NCI-H345 treated with DMSO at 0.1 percent for 48 hours (cell line): ENCODE data around the gene KCNH3.

Experiments used
- DNase-seq: peaks from one replicate; lab custom pipeline; 2025; ENCODE audit not compliant: unreplicated experiment; lab: John Stamatoyannopoulos, UW

KCNH3 gene

GRCh38 chr12:49559011-49559675 is 20.3 kb downstream of the KCNH3 start:
- no peak for DNase-seq

DNA sequence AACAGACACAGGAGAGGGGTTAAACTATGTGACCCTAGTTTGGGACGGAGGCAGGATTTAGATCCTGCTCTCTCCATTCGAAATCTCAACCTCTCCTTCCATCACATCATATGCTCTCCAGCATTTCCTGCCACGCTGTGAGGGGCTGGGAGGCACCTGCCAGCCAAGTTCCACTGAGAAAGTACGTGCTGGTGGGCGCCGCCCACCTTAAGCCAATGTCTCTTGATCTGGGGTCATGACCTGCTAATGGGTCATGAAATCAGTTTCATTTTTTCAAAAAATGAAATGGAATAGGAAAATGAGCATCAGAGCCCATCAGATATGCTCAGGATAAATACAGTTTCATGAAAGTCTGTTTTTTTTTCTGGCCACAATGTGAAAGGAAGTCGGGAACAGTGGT is 21.9 kb downstream of the KCNH3 start:
- no peak for DNase-seq

DNA sequence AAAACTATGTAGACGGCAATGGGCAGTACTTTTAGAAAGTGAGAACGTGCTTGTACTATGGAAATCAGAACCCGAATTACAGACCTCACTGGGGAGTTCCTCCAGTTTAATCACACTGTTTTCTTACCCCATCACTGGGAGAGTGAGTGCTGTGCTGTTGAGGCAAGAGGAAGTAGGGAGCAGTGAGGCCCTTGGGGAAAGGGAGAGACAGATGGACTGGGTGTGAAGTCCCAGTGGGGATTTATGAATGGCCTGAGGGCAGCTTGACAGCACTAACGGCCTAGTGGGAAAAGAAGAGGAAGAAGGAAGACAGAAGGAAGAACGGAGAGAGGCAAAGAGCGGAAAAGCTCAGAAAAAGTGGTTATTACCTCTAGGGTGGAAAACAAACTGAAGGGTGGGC is 23.4 kb downstream of the KCNH3 start:
- no peak for DNase-seq

GRCh38 chr12:49562831-49563230 is 24.0 kb downstream of the KCNH3 start:
- DNase-seq: no peak

DNA sequence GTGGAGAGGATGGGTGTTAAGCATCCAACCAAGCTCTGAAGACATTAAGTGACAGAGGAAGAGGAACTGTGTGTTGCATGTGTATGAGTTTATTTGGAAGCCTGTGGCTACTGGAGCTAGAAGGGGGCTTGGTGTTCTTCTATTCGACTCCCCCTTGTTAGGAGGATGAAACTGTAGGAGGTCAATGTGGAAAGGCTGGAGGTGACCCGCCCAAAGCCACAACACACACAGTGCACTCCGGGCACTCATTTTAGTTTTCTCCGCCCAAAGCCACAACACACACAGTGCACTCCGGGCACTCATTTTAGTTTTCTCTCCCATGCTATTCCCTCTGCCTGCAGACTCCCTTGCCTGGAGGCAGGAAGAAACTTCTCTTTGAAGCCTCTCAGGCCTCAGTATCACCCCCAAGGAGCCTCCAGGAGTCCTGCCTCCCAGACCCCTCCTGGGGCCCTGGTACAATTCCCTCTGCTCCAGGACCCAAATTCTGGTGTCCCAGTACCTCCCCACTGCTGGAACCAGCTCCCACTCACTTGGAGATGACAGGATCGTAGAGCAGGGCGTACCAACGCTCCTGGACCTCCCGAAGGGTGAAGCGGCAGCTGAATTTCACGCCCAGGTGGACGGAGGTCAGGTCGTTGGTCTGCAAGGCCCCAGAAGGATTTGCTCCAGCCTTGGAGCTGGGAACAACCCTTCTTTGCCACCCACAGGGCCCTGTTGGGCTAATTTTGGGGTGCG is 25.3 kb downstream of the KCNH3 start:
- DNase-seq: no peak

DNA sequence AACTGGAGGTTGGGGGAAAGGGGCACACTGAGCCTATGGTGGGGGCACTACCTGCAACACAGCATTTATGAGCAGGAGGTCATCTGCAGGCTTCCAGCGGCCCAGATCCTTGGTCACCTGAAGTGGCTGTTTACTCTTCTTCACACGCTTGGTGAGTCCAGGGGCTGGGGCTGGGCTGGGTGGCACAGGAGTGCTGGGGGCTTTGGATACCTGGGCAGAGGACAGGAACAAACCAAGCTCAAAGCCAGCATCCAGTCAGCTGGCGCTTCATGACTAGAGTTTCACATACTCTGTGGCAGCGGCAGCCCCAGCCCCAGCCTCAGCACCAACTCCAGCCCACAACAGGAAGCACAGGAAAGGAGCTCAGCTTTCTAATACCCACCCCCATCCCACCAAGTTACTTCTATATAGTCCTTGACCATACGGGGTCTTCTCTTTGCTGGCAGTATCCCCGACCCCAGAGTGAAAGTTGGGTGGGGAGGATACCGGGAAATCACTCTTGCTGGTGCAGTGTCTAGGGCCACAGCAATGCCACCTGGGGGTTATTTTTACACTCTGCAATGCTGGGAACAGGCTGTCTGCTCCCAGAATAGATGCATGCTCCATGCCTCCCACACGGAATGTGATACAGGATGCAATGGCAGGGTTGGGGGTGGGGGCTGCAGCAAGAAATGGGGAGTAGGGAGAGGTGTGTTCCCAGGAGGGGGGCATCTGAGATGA is 26.0 kb downstream of the KCNH3 start:
- no peak for DNase-seq

- no peak for DNase-seq
Measured at GRCh38 chr12:49565406-49566265, 26.8 kb downstream of the KCNH3 start.

GRCh38 chr12:49566361-49566760 is 27.5 kb downstream of the KCNH3 start:
- DNase-seq: no peak

- no peak for DNase-seq
Measured at GRCh38 chr12:49567302-49567610, 28.4 kb downstream of the KCNH3 start.

GRCh38 chr12:49567611-49568441 is 29.0 kb downstream of the KCNH3 start, which contains the start of gene MCRS1:
MCRS1 (minus strand) TSS chr12:49568142; CDS start chr12:49566731, 1,411 bp downstream.
- DNase-seq: peak; percentile 12

DNA sequence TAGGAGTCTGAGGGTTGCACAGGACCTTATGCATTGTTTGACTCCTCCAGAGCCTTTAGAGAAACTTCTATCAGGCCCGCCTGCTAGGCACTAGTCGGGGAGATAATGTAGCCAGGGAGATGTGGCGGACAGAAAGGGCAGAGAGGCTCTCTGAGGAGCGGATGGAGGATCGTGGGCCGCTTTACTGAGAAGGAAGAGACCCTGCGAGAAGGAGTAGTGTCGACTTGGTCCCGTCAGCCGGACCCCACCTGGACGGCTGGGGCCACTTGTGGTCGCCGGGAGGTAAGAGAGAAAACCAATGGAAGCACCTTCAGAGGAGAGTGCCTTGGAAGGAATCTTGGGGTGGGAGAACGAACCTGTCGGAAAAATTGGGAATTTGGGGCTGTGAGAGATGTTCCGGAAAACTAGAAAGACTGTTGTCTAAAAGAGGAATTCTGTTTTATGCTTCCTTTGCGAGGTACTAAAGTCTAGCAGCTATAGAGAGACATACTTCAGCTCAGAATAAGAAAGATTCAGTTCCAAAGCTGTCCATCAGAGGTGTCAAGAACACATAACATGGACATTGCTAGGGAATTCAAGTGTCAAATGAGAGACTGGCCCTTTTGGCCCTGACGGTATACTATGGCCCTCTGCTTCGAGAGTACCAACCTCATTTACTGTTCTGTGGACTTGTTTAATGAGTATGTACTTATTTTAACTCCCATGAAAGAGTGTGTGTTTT is 29.8 kb downstream of the KCNH3 start:
- DNase-seq: no peak

DNA sequence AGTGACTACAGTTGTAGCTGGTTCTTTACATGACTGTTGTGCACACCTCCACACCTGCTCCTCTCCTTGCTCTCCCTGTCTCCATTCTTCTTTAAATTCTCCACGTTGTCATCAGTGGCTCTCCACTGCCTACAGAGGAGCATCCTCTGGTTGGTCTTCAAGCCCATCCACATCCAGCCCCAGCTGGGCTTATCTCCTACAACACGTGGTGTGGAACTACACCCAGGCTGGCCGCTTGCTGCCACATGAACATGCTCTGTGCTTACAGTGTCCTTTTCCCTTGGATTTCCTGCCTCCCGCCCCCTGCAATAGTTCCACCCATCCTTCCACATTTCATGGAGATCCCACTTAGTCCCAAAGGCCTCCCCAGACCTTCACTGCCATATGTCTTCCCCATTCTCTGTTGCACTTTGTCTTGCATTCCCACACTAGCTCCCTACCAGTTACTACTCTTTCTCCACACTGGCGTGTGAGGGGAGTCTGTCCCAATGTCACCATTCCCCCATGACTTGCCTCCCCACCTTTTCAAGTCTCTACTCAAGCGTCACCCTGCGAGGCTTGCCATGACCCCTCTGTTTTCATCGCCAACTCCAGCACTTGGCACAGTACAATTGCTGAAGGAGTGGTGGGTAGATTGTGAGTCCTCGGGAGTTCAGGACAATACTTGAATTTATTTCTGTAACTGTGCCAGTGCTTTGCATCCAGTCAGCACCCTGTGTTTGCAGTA is 38.9 kb downstream of the KCNH3 start:
- DNase-seq: no peak

GRCh38 chr12:49578471-49579112 is 39.8 kb downstream of the KCNH3 start:
- DNase-seq: no peak

DNA sequence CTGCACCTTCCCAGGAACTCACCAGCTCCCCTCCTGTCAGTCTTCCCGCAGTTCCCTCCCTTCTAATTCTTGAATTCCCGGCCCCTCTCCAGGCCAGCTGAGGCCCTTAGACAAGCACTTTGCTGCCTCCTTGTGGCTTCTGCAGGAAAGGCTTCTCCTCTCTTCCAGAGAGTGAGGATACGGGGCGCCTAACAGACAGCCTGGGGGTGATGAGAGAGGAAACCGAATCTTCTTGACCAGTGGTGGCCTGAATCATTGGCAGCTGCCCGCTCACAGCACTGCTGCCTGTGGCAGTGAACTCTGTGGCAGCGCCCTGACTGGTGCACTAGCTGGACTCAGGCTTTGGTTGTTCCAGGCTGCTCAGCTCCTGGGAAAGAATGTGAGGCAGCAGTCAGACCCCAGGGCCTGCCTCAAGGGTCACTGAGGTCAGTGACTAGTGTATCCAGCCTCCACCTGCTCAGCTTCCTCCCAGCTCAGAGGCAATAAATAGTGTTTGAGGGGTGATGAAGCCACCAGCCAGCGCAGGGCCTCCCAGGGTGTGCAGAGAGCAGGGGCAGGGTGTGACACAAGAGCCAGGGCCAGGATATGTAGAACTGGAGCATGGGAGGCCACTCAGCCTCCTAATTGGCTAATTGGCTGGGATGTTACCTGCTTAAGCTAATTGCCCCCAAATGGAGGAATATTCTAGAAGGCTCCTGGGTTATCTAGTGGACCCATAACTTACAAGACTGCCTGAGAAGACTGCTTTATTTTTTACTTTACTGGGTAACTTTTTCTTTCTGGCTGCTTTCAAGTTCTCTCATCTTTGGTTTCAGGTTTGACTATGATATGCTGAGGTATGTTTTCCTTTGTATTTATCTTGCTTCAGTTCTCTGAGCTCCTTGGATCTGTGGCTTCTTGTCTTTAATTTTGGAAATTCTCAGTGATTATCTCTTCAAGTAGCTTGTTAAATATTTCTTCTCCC is 42.0 kb downstream of the KCNH3 start:
- no peak for DNase-seq

GRCh38 chr12:49582201-49582600 is 43.4 kb downstream of the KCNH3 start:
- DNase-seq: no peak

GRCh38 chr12:49582850-49583249 is 44.0 kb downstream of the KCNH3 start:
- DNase-seq: no peak

GRCh38 chr12:49583366-49584094 is 44.7 kb downstream of the KCNH3 start:
- no peak for DNase-seq
